Upper lobe of left lung (tissue), 6 donors: ENCODE results near the gene NADK. TPM values are rescaled to one million over a fixed set of nuclear protein-coding genes. Genes with fewer than 3 reads are reported as not detected.

ENCODE experiments used
- ATAC-seq, 2 donors: fragments of 200-7000 bp; cut with Tn5 transposase; one replicate each; pipeline ENCODE4 v1.9.1; 2022; ENCODE audit warnings: mild to moderate bottlenecking in 2 of 2, moderate library complexity in 2 of 2; ENCODE audit not compliant: low FRiP score in 2 of 2
- DNase-seq, 2 donors: peaks; one replicate each; pipeline ENCODE4 v3.0.0-alpha.2; 2019 to 2020
- H3K27ac ChIP-seq, 4 donors: fragments of 200-600 bp; sonication (generic); one replicate each; pipeline ENCODE4 v1.5.1; 2016 to 2019
- H3K27me3 ChIP-seq, 4 donors: fragments of 200-600 bp; sonication (generic); one replicate each; pipeline ENCODE4 v1.5.1; 2017 to 2019
- H3K36me3 ChIP-seq, 4 donors: fragments of 200-600 bp; sonication (generic); one replicate each; pipeline ENCODE4 v1.5.1; 2016 to 2019
- H3K4me1 ChIP-seq, 4 donors: fragments of 200-600 bp; sonication (generic); one replicate each; pipeline ENCODE4 v1.5.1; 2018 to 2019
- H3K4me3 ChIP-seq, 4 donors: fragments of 200-600 bp; sonication (generic); one replicate each; pipeline ENCODE4 v1.5.1; 2017 to 2019; ENCODE audit warnings: mild to moderate bottlenecking in 2 of 4, moderate library complexity in 1 of 4
- H3K9me3 ChIP-seq, 4 donors: fragments of 200-600 bp; sonication (generic); one replicate each; pipeline ENCODE4 v1.5.1; 2018 to 2019
- EP300 ChIP-seq, 4 donors: sonication (generic); formaldehyde crosslinking; IDR thresholded peaks; one replicate each; pipeline ENCODE4 v1.5.1; 2017; ENCODE audit warnings: antibody characterized with exemption in 4 of 4, control low read depth in 2 of 4
- POLR2A ChIP-seq, 4 donors: fragments of 450-650 bp; IDR thresholded peaks; one replicate each; pipeline ENCODE4 v1.5.1; 2016 to 2017; ENCODE audit warnings: antibody characterized with exemption in 4 of 4, mild to moderate bottlenecking in 2 of 4
- POLR2AphosphoS5 ChIP-seq, 2 donors: sonication (generic); formaldehyde crosslinking; IDR thresholded peaks; one replicate each; pipeline ENCODE4 v1.5.1; 2017; ENCODE audit warnings: antibody characterized with exemption in 2 of 2
- WGBS, 2 donors: methylation state at CpG; one replicate each; pipeline ENCODE4 v1.1.5; 2017 to 2018; 5-methylcytosine and 5-hydroxymethylcytosine counted together
- total RNA-seq, 6 donors: library from RNA; depleted of rRNA in 4 of 6; stranded (reverse); fragments of >200 nt in 4 of 6; gene quantifications; one replicate each; pipeline versions ENCODE4 v1.1.0 to v1.2.1, GENCODE V29; 2016 to 2021
- TF ChIP-seq, protein P1 (sequence below), 6 experiments: fragments of 450-650 bp in 4 of 6; fragments of 200-600 bp in 2 of 6; sonication (generic) in 2 of 6; IDR thresholded peaks; one replicate each; pipeline ENCODE4 v1.5.1; 2016 to 2019; ENCODE audit warnings: antibody characterized with exemption in 6 of 6
- donor health status: DM: no; HTN: no; CAD: no; lungs with moderate emphysema.
- donor health status: DM: no; HTN: yes; CAD: no; lungs with severe emphysema.

Gene NADK
- total RNA-seq, 6 donors from 2014 or later: 85.0 to 279 (median 124) TPM

DNA sequence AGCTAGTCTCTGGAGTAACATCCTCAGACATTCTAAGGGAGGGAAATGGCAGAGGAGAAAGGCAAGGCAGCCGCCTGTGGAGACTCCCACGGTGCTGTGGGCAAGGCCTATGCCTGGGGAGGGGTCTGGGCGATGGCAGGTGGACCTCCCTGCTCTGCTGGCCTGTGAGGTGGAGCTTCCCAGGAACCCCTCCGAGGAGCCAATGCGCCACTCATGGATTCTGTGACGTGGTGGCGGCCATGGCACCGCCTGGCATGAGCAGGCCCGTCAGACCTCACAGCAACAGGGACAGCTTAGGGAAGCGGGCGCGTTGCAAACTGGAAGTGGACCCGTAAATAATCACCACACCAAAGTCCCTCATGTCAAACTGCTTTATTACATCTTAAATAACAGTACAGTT, 6.7 kb upstream of the NADK start:
- no peak overlapping the region for H3K27ac ChIP-seq
- no peaks in the 10 kb centered on the region for H3K9me3 ChIP-seq
- H3K4me3 ChIP-seq: no peak overlapping the region
- H3K4me1 ChIP-seq: peaks cover 36 to 42% (median 38%) of the 10 kb centered on the region in 4 donors
- DNase-seq (peak in 1 of 2 donors; percentile 40), ATAC-seq (no peak)
- TF ChIP-seq POLR2A (IDR thresholded peaks at IDR 0.05) (no peak), EP300 (IDR thresholded peaks at IDR 0.05) (no peak), POLR2AphosphoS5 (IDR thresholded peaks at IDR 0.05) (no peak)
- TF ChIP-seq, protein P1, sequence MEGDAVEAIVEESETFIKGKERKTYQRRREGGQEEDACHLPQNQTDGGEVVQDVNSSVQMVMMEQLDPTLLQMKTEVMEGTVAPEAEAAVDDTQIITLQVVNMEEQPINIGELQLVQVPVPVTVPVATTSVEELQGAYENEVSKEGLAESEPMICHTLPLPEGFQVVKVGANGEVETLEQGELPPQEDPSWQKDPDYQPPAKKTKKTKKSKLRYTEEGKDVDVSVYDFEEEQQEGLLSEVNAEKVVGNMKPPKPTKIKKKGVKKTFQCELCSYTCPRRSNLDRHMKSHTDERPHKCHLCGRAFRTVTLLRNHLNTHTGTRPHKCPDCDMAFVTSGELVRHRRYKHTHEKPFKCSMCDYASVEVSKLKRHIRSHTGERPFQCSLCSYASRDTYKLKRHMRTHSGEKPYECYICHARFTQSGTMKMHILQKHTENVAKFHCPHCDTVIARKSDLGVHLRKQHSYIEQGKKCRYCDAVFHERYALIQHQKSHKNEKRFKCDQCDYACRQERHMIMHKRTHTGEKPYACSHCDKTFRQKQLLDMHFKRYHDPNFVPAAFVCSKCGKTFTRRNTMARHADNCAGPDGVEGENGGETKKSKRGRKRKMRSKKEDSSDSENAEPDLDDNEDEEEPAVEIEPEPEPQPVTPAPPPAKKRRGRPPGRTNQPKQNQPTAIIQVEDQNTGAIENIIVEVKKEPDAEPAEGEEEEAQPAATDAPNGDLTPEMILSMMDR (IDR thresholded peaks at IDR 0.05): no peak
- 92 to 94% methylated on average over 13 of the region's 13 CpGs for WGBS, 2 donors
- H3K27me3 ChIP-seq: no peaks in the 10 kb centered on the region
- H3K36me3 ChIP-seq: peaks cover 40 to 55% (median 50%) of the 10 kb centered on the region in 4 donors

DNA sequence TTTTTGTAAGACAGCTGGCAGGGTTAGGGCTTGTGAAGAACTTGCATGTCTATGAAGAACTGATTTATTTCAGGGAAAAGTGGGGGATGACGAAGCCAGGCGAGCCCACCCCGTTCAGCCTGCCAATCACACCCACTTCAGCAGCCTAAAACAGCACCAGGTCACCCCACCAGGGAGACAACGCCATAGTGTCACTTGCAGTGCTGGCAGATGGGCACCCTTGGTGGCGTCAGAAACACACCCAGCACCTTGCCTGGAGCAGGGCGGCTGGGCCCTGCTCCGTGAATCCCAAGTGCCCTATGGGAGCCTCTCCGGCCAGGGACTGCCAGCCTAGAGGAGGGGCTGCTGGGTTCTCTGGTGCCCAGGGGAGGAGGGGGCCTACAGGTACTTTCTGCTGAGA, 5.0 kb upstream of the NADK start:
- ATAC-seq (no peak), DNase-seq (no peak)
- TF ChIP-seq EP300 (IDR thresholded peaks at IDR 0.05) (no peak), POLR2AphosphoS5 (IDR thresholded peaks at IDR 0.05) (no peak), POLR2A (IDR thresholded peaks at IDR 0.05) (no peak)
- TF ChIP-seq, protein P1 (IDR thresholded peaks at IDR 0.05): no peak
- Histone ChIP-seq H3K4me3 (peak overlapping the region in 2 of 4 donors; percentile 41 to 47), H3K36me3 (peaks cover 26 to 39% (median 36%) of the 10 kb centered on the region in 4 donors), H3K27me3 (no peaks in the 10 kb centered on the region), H3K4me1 (peaks cover 48 to 55% (median 54%) of the 10 kb centered on the region in 4 donors), H3K27ac (peak overlapping the region; percentile 77 to 97 (median 92)), H3K9me3 (no peaks in the 10 kb centered on the region)
- 54 to 60% methylated on average over 6 to 8 of the region's 8 CpGs for WGBS, 2 donors

DNA sequence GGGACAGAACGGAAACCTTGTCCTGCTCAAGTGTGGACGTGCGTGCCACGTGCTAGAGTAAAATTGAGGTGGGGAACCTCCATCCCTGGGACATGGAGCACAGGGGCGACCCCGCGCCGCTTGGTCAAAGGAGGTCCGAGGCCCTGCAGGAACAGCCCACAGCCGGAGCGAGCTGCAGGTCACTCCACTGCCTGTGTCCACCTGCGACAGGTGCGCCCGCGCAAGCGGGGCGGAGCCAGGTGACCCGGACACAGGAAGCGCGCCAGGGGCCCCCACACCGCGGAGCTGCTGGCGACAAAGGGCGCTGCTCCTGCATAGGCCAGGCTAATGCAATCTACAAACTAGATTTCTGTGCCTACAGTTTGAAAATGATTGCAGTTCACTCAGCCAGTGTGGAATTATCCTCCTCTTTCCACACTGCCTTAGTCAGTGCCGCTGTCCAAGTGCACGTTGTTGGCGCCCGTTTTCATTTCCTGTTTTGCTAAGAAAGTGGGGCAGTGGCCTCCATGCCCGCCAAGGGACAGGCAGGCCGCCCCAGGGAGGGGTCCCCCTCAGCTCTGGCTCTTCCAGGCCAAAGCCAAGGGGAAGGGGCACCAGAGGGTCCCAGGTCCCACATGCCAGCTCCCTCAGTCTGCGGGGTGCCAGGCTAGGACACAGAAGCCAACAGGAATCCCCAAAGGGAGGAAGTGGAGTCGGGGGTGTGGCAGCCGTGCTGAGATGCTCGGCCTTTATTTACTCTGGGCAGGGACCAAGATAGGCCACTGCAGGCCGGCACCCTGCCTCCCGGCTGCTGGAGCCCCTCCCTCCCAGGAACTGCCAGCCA, 4.3 kb upstream of the NADK start:
- peak overlapping the region; percentile 77 to 97 (median 92) for H3K27ac ChIP-seq
- DNase-seq: peak; percentile 90 to 92
- peaks cover 48 to 59% (median 54%) of the 10 kb centered on the region in 4 donors for H3K4me1 ChIP-seq

DNA sequence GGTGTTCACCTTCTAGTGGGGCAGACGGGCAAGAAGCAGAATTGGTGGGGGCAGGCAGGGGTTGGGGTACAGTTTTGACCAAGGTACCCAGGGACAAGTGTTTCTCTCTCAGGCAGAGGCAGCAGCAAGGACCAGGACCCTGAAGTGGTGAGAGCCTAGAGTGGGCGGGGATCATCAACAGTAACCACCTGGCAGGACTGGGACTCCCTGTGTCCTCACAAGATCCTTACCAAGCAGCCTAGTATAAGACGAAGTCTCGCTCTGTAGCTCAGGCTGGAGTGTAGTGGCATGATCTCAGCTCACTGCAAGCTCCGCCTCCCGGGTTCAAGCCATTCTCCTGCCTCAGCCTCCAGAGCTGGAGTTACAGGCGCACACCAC, 3.2 kb upstream of the NADK start:
- peaks cover 12 to 21% (median 19%) of the 10 kb centered on the region in 4 donors for H3K36me3 ChIP-seq
- H3K4me3 ChIP-seq: no peak overlapping the region
- peak in 1 of 2 donors; percentile 60 for DNase-seq
- TF ChIP-seq POLR2AphosphoS5 (IDR thresholded peaks at IDR 0.05): no peak
- TF ChIP-seq POLR2A (IDR thresholded peaks at IDR 0.05): no peak
- no peak for TF ChIP-seq EP300 (IDR thresholded peaks at IDR 0.05)
- TF ChIP-seq, protein P1 (IDR thresholded peaks at IDR 0.05): no peak
- H3K9me3 ChIP-seq: no peaks in the 10 kb centered on the region
- H3K4me1 ChIP-seq: peaks cover 57 to 70% (median 65%) of the 10 kb centered on the region in 4 donors
- peak overlapping the region; percentile 90 to 97 (median 94) for H3K27ac ChIP-seq
- no peaks in the 10 kb centered on the region for H3K27me3 ChIP-seq
- WGBS, 2 donors: 77% methylated on average over 3 to 7 of the region's 7 CpGs
- ATAC-seq: no peak

More for the DNA sequence above, 4.3 kb upstream of the NADK start:
- peak in 1 of 2 donors; percentile 3 for TF ChIP-seq POLR2AphosphoS5 (IDR thresholded peaks at IDR 0.05)
- TF ChIP-seq POLR2A (IDR thresholded peaks at IDR 0.05): peak in 1 of 4 donors; percentile 60
- TF ChIP-seq EP300 (IDR thresholded peaks at IDR 0.05): no peak
- TF ChIP-seq, protein P1 (IDR thresholded peaks at IDR 0.05): peak in 1 of 6 experiments; percentile 2
- 1 to 5% methylated on average over 26 of the region's 36 CpGs for WGBS, 2 donors
- H3K36me3 ChIP-seq: peaks cover 21 to 32% (median 29%) of the 10 kb centered on the region in 4 donors
- H3K27me3 ChIP-seq: no peaks in the 10 kb centered on the region
- ATAC-seq: peak; percentile 44 to 85
- peak overlapping the region in 3 of 4 donors; percentile 26 to 47 (median 41) for H3K4me3 ChIP-seq
- no peaks in the 10 kb centered on the region for H3K9me3 ChIP-seq
